ENCODE data around the gene LCE7A.

GRCh38 chr1:152858062-152858461 lies 1.7 kb upstream of the LCE7A start:
- no peak for TF ChIP-seq CTCF (conservative IDR thresholded peaks at IDR 0.05)
- TF ChIP-seq ZFX (IDR thresholded peaks at IDR 0.05), result no peak
